ENCODE data around the gene LGALS4. TPM values are rescaled to one million over a fixed set of nuclear protein-coding genes. Genes with fewer than 3 reads are reported as not detected.

The LGALS4 gene
- total and polyA plus RNA-seq, 9 of the 15 experiments (the other 6 are each of a cell fraction or from before 2014, with no cell fraction given): 0.08 to 1.1 (median 0.30) TPM; not detected in 3

- DNase-seq (ENCODE audit: extremely low read depth in 1 of 4, low spot score in 3 of 4) (no peak), ATAC-seq (no peak), FAIRE-seq (no peak)
- intact Hi-C loops (cut with micrococcal nuclease): no loop called here
- Histone ChIP-seq H3K79me2 (ENCODE audit: control insufficient read depth, insufficient read depth, low read length) (peaks cover 82% of the 10 kb centered on the region), H3K4me1 (replicated peaks in 1 of 2; ENCODE audit: control insufficient read depth in 2 of 2, insufficient read depth in 2 of 2, low read length in 2 of 2) (peaks cover 7 to 18% of the 10 kb centered on the region in 2 experiments; a peak in 4 of 5 replicates), H3K27ac (ENCODE audit: extremely low read depth, low read depth, low read length) (no peak overlapping the region), H4K20me1 (replicated peaks; ENCODE audit: control insufficient read depth, insufficient read depth, low read length) (peaks cover 25% of the 10 kb centered on the region), H3K4me2 (ENCODE audit: insufficient read depth, low read length) (no peak overlapping the region), H3K9ac (ENCODE audit: insufficient read depth in 1 of 2, low read depth in 2 of 2, low read length in 2 of 2) (no peak overlapping the region; a peak in 1 of 4 replicates), H3K36me3 (ENCODE audit: control insufficient read depth, insufficient read depth, low read length) (peaks cover 98% of the 10 kb centered on the region), H3K9me3 (replicated peaks; ENCODE audit: control insufficient read depth, insufficient read depth, low read depth, low read length) (no peaks in the 10 kb centered on the region), H2AFZ (ENCODE audit: low read depth, low read length) (no peak overlapping the region), H3K9me1 (ENCODE audit: control insufficient read depth, insufficient read depth, low read length) (no peaks in the 10 kb centered on the region), H3K4me3 (no peak overlapping the region), H3K27me3 (ENCODE audit: control insufficient read depth in 2 of 2, insufficient read depth in 2 of 2, low read length in 2 of 2) (no peaks in the 10 kb centered on the region)
- 95% methylated on average over 11 of the region's 11 CpGs for WGBS (ENCODE audit: insufficient coverage, low coverage, missing lambda C conversion rate)
- in situ Hi-C loops (cut with MboI): no loop called here
- TF ChIP-seq, protein P1, sequence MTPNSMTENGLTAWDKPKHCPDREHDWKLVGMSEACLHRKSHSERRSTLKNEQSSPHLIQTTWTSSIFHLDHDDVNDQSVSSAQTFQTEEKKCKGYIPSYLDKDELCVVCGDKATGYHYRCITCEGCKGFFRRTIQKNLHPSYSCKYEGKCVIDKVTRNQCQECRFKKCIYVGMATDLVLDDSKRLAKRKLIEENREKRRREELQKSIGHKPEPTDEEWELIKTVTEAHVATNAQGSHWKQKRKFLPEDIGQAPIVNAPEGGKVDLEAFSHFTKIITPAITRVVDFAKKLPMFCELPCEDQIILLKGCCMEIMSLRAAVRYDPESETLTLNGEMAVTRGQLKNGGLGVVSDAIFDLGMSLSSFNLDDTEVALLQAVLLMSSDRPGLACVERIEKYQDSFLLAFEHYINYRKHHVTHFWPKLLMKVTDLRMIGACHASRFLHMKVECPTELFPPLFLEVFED (CRISPR knock-in tag; conservative IDR thresholded peaks at IDR 0.05): 0 out of 2 replicates have a peak, but pooled peaks have one; percentile 65
- TF ChIP-seq RBFOX2 (IDR thresholded peaks at IDR 0.05; ENCODE audit: low read depth, low read length) (peak; percentile 43), SUPT5H (IDR thresholded peaks at IDR 0.05) (0 out of 2 replicates have a peak, but pooled peaks have one; percentile 40), POLR2A (conservative IDR thresholded peaks at IDR 0.05) (peak; percentile 47; the same call in 1 of the 2 replicates), MIER1 (IDR thresholded peaks at IDR 0.05; ENCODE audit: low read depth) (no peak)
- TF ChIP-seq, protein P2, sequence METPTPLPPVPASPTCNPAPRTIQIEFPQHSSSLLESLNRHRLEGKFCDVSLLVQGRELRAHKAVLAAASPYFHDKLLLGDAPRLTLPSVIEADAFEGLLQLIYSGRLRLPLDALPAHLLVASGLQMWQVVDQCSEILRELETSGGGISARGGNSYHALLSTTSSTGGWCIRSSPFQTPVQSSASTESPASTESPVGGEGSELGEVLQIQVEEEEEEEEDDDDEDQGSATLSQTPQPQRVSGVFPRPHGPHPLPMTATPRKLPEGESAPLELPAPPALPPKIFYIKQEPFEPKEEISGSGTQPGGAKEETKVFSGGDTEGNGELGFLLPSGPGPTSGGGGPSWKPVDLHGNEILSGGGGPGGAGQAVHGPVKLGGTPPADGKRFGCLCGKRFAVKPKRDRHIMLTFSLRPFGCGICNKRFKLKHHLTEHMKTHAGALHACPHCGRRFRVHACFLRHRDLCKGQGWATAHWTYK (CRISPR knock-in tag; IDR thresholded peaks at IDR 0.05): no peak
- TF ChIP-seq, protein P3, sequence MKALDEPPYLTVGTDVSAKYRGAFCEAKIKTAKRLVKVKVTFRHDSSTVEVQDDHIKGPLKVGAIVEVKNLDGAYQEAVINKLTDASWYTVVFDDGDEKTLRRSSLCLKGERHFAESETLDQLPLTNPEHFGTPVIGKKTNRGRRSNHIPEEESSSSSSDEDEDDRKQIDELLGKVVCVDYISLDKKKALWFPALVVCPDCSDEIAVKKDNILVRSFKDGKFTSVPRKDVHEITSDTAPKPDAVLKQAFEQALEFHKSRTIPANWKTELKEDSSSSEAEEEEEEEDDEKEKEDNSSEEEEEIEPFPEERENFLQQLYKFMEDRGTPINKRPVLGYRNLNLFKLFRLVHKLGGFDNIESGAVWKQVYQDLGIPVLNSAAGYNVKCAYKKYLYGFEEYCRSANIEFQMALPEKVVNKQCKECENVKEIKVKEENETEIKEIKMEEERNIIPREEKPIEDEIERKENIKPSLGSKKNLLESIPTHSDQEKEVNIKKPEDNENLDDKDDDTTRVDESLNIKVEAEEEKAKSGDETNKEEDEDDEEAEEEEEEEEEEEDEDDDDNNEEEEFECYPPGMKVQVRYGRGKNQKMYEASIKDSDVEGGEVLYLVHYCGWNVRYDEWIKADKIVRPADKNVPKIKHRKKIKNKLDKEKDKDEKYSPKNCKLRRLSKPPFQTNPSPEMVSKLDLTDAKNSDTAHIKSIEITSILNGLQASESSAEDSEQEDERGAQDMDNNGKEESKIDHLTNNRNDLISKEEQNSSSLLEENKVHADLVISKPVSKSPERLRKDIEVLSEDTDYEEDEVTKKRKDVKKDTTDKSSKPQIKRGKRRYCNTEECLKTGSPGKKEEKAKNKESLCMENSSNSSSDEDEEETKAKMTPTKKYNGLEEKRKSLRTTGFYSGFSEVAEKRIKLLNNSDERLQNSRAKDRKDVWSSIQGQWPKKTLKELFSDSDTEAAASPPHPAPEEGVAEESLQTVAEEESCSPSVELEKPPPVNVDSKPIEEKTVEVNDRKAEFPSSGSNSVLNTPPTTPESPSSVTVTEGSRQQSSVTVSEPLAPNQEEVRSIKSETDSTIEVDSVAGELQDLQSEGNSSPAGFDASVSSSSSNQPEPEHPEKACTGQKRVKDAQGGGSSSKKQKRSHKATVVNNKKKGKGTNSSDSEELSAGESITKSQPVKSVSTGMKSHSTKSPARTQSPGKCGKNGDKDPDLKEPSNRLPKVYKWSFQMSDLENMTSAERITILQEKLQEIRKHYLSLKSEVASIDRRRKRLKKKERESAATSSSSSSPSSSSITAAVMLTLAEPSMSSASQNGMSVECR (CRISPR knock-in tag; IDR thresholded peaks at IDR 0.05): no peak
- CTCF ChIA-PET (ENCODE audit: low intra/inter-chr PET ratio): no interaction called here
- BruUV-seq (replicated peaks): no TSS peak
- POLR2A ChIA-PET: interaction anchor here (0.5 to 1.6 kb wide), 8 partner anchors 8 to 183 kb away, joined by 3 to 7 read pairs (median 4); no protein-coding TSS in a partner anchor
Observed at GRCh38 chr19:38844093-38844686, 31.4 kb upstream of the LGALS4 start.
